GM13976 (cell line): ENCODE data around the gene TTLL5.

Source experiments
- DNase-seq: peaks from one replicate; pipeline ENCODE4 v3.0.0; 2012; ENCODE audit warnings: low spot score
- CTCF ChIP-seq: IDR thresholded peaks from 2 replicates; pipeline ENCODE4 v1.5.1; 2012; ENCODE audit warnings: borderline replicate concordance, mild to moderate bottlenecking; ENCODE audit not compliant: insufficient read depth; ENCODE audit errors: extremely low read depth, missing control alignments, control extremely low read depth
- in situ Hi-C: fragments of 300-500 bp; cut with MboI; formaldehyde crosslinking; loops from one replicate; pipeline ENCODE4 v1.12.0; 2022; ENCODE audit warnings: low sequenced_read_pairs, mixed read lengths, inconsistent platforms; ENCODE audit not compliant: unreplicated experiment

The TTLL5 gene

GRCh38 chr14:75871181-75871880 is 210.3 kb downstream of the TTLL5 start:
- no peak for DNase-seq
- no peak for TF ChIP-seq CTCF
- in situ Hi-C loops = no loop called here

GRCh38 chr14:75875958-75876357 is 214.9 kb downstream of the TTLL5 start:
- peak; percentile 67 for DNase-seq
- in situ Hi-C loops = no loop called here
- TF ChIP-seq CTCF = no peak

GRCh38 chr14:75876530-75876929 is 215.5 kb downstream of the TTLL5 start:
- no peak for DNase-seq
- TF ChIP-seq CTCF = no peak
- in situ Hi-C loops = no loop called here

- in situ Hi-C loops = no loop called here
- DNase-seq = no peak
Measured at GRCh38 chr14:75877292-75877691, 216.2 kb downstream of the TTLL5 start.

GRCh38 chr14:75877884-75878283 is 216.8 kb downstream of the TTLL5 start:
- TF ChIP-seq CTCF = no peak
- in situ Hi-C loops = no loop called here
- no peak for DNase-seq

More at GRCh38 chr14:75877292-75877691, 216.2 kb downstream of the TTLL5 start:
- no peak for TF ChIP-seq CTCF

- in situ Hi-C loops = no loop called here
- DNase-seq = peak; percentile 17
- TF ChIP-seq CTCF = no peak
Measured at GRCh38 chr14:75879031-75879430, 218.0 kb downstream of the TTLL5 start.
